Measurements from ENCODE around the gene COX4I2.

- TF ChIP-seq POLR2A (IDR thresholded peaks at IDR 0.05): no peak
- no peak for TF ChIP-seq CTCF (IDR thresholded peaks at IDR 0.05)
These were observed 44.1 kb downstream of the COX4I2 start for GRCh38 chr20:31681769-31682168.

Measured in Peyer's patch (tissue), 4 donors.